CD4-positive, alpha-beta T cell (primary cell): ENCODE data around the gene GSTCD. TPM values are rescaled to one million over a fixed set of nuclear protein-coding genes. Genes with fewer than 3 reads are reported as not detected.

ENCODE experiments used
- ATAC-seq: fragments of 200-7000 bp; cut with Tn5 transposase; one replicate; pipeline ENCODE4 v1.10.0; 2022; ENCODE audit warnings: mild to moderate bottlenecking; ENCODE audit not compliant: poor library complexity
- CTCF ChIA-PET: fragments of 350-600 bp; sonication (Branson Sonifier 250); formaldehyde crosslinking; loops from one replicate; lab custom pipeline; 2021; ENCODE audit warnings: antibody characterized with exemption, inconsistent platforms; lab: Charles Lee
- POLR2A ChIA-PET: fragments of 350-600 bp; sonication (Branson Sonifier 250); formaldehyde crosslinking; loops from one replicate; lab custom pipeline; 2021; ENCODE audit warnings: antibody characterized with exemption, inconsistent platforms; lab: Charles Lee
- DNase-seq, 14 experiments: peaks; one replicate each; pipeline ENCODE4 v3.0.0-alpha.2; 2013 to 2020; ENCODE audit warnings: mixed read lengths in 2 of 14
- H3K27ac ChIP-seq, 2 donors: one replicate each; pipeline versions ENCODE4 v1.5.1 to v1.7.0; 2013; ENCODE audit warnings: low read length in 2 of 2, low read depth in 1 of 2, mild to moderate bottlenecking in 1 of 2
- H3K27me3 ChIP-seq, 2 experiments: 1 replicate in 1 of 2; 2 replicates in 1 of 2; pipeline versions ENCODE4 v1.6.1 to v1.7.0; 2013; ENCODE audit warnings: low read length in 2 of 2, control low read depth in 1 of 2, mild to moderate bottlenecking in 1 of 2, moderate library complexity in 1 of 2; ENCODE audit not compliant: insufficient read depth in 2 of 2, control insufficient read depth in 1 of 2
- H3K36me3 ChIP-seq: one replicate; pipeline ENCODE4 v1.6.1; 2013; ENCODE audit warnings: low read length, control low read depth; ENCODE audit not compliant: insufficient read depth
- H3K4me1 ChIP-seq: one replicate; pipeline ENCODE4 v1.6.1; 2013; ENCODE audit warnings: low read length, control low read depth; ENCODE audit not compliant: insufficient read depth
- H3K4me3 ChIP-seq: one replicate; pipeline ENCODE4 v1.5.1; 2013; ENCODE audit warnings: mild to moderate bottlenecking, low read length, moderate library complexity
- H3K9me3 ChIP-seq, 2 experiments: 1 replicate in 1 of 2; 2 replicates in 1 of 2; pipeline versions ENCODE4 v1.6.1 to v1.7.0; 2013; ENCODE audit warnings: low read length in 2 of 2, mild to moderate bottlenecking in 2 of 2, control low read depth in 1 of 2, moderate library complexity in 1 of 2; ENCODE audit not compliant: control insufficient read depth in 1 of 2, insufficient read depth in 1 of 2
- H3K27ac Mint-ChIP-seq: one replicate; pipeline ENCODE4 v1.8.0; 2020; ENCODE audit warnings: mixed read lengths
- H3K27me3 Mint-ChIP-seq: one replicate; pipeline ENCODE4 v1.8.0; 2021; ENCODE audit warnings: mixed read lengths
- H3K36me3 Mint-ChIP-seq: one replicate; pipeline ENCODE4 v1.8.0; 2021; ENCODE audit warnings: low read depth, mixed read lengths
- H3K4me1 Mint-ChIP-seq: one replicate; pipeline ENCODE4 v1.8.0; 2021; ENCODE audit warnings: low read depth, mixed read lengths
- H3K4me3 Mint-ChIP-seq: one replicate; pipeline ENCODE4 v1.8.0; 2020; ENCODE audit warnings: mild to moderate bottlenecking, mixed read lengths
- H3K9me3 Mint-ChIP-seq: one replicate; pipeline ENCODE4 v1.8.0; 2020; ENCODE audit warnings: mixed read lengths
- CTCF ChIP-seq: fragments of 200-600 bp; IDR thresholded peaks from one replicate; pipeline ENCODE4 v1.8.0; 2022; ENCODE audit warnings: antibody characterized with exemption, mild to moderate bottlenecking
- intact Hi-C, 2 experiments: fragments of 100-400 bp; cut with DNase I in 1 of 2; cut with micrococcal nuclease in 1 of 2; formaldehyde crosslinking; loops; one replicate each; pipeline versions ENCODE4 v1.15.1 to v1.9.0; 2023 to 2025; cut with DNase I, micrococcal nuclease
- total RNA-seq, 174 experiments: library from RNA in 2 of 174; stranded (reverse) in 2 of 174; gene quantifications; one replicate each; pipeline ENCODE4 v1.2.3 and lab custom pipeline; 2021 to 2026

The GSTCD gene
- total RNA-seq, 2 experiments from 2014 or later = 5.2 to 5.3 TPM

- no peaks in the 10 kb centered on the region for H3K36me3 Mint-ChIP-seq
- intact Hi-C loops = no loop called here
- H3K9me3 ChIP-seq = no peaks in the 10 kb centered on the region
- no peaks in the 10 kb centered on the region for H3K27me3 ChIP-seq
- CTCF ChIA-PET = no interaction called here
- no peaks in the 10 kb centered on the region for H3K36me3 ChIP-seq
- no peak overlapping the region for H3K4me3 ChIP-seq
- H3K9me3 Mint-ChIP-seq = peaks cover 2% of the 10 kb centered on the region
- POLR2A ChIA-PET = no interaction called here
- no peak for TF ChIP-seq CTCF
- DNase-seq (no peak), ATAC-seq (no peak)
- H3K27me3 Mint-ChIP-seq = no peaks in the 10 kb centered on the region
- H3K27ac ChIP-seq = no peak overlapping the region
- H3K4me3 Mint-ChIP-seq = no peak overlapping the region
- H3K4me1 Mint-ChIP-seq = no peaks in the 10 kb centered on the region
- H3K27ac Mint-ChIP-seq = no peak overlapping the region
- no peaks in the 10 kb centered on the region for H3K4me1 ChIP-seq
Observed at GRCh38 chr4:105753361-105753760, 44.8 kb downstream of the GSTCD start.

DNA sequence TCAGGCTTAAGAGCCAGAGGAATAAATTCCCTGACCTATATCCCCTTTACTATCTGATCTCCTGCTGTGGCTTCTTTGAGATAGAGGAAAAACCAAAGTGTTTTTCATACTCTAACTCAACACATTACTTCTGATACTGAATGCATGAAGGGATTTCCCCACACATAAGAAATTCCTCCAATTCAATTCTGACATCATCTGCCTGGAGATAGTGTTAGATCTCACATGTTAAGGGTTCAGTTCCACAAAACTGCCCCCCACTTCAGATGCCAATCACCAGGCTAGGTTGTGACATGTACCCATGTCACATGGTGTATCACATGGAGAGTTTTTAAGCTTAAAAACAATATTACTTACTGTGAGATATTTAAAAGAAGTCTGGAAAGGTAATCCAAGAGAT lies 46.8 kb downstream of the GSTCD start:
- Mint-ChIP-seq H3K4me3 (no peak overlapping the region), H3K27ac (no peak overlapping the region), H3K27me3 (no peaks in the 10 kb centered on the region), H3K9me3 (peaks cover 2% of the 10 kb centered on the region), H3K4me1 (no peaks in the 10 kb centered on the region), H3K36me3 (no peaks in the 10 kb centered on the region)
- TF ChIP-seq CTCF = no peak
- ChIA-PET CTCF (interaction anchor here (0.6 kb wide), 1 partner anchor 393 kb away, joined by 5 read pairs; no protein-coding TSS in a partner anchor), POLR2A (no interaction called here)
- DNase-seq = no peak
- Histone ChIP-seq H3K27ac (no peak overlapping the region), H3K36me3 (no peaks in the 10 kb centered on the region), H3K4me1 (no peaks in the 10 kb centered on the region), H3K27me3 (no peaks in the 10 kb centered on the region), H3K4me3 (no peak overlapping the region), H3K9me3 (no peaks in the 10 kb centered on the region)
- intact Hi-C loops = no loop called here
- ATAC-seq = no peak

DNA sequence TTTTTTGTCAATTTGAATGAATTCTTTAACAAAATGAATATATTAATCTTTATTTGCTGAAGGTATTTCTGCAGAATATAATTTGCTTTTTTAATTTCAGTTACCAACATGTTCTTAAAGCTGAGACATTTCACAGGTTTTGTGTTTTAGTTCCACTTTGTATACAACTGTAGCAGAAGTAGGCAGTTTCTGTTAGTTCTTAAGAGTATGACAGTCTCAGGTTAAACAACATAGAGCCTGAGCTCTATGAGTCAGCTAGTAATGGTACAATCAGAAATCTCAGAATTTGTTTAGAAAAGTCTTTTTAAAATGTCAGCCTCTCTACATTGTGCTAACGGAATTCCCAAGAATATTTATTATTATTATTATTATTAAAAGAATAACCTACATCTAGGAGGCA lies 50.4 kb downstream of the GSTCD start:
- no peak for ATAC-seq
- no peaks in the 10 kb centered on the region for H3K27me3 ChIP-seq
- DNase-seq = no peak
- H3K27ac ChIP-seq = no peak overlapping the region
- Mint-ChIP-seq H3K4me3 (no peak overlapping the region), H3K9me3 (no peaks in the 10 kb centered on the region), H3K4me1 (no peaks in the 10 kb centered on the region), H3K36me3 (no peaks in the 10 kb centered on the region), H3K27me3 (no peaks in the 10 kb centered on the region), H3K27ac (no peak overlapping the region)
- no peaks in the 10 kb centered on the region for H3K9me3 ChIP-seq
- no peaks in the 10 kb centered on the region for H3K36me3 ChIP-seq
- no peak for TF ChIP-seq CTCF
- CTCF ChIA-PET = no interaction called here
- POLR2A ChIA-PET = no interaction called here
- H3K4me1 ChIP-seq = no peaks in the 10 kb centered on the region
- intact Hi-C loops = no loop called here
- H3K4me3 ChIP-seq = no peak overlapping the region
